ENCODE data around the gene COL20A1. TPM values are rescaled to one million over a fixed set of nuclear protein-coding genes. Genes with fewer than 3 reads are reported as not detected.
"Not testable (repeated sequence)": the region's sequence is repeated elsewhere in the genome, so short reads cannot be mapped to it uniquely, and the experiment has no call there.

The COL20A1 gene
- total and polyA plus RNA-seq, 12 donors, result 0.26 to 0.30 TPM; not detected in 10

DNA sequence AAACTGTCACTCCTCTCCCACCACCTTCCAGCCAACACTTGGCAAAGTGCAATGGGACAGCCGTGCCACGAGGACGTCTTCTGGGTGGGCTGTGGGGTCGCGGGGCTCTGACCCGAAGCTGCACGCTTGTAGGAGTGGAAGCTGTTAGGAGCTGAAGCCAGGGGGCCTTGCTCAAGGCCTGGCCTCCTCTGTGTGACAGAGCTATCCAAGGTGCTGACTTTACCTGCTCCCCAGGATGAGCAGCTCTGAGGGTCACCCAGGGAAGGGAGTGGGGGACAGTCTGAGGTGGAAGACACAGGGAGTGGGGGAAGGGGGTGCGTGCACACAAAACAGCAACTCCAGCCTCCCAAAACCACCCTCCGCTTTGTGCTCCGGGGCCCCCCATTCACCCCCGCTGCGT is 85.6 kb downstream of the COL20A1 start:
- intact Hi-C loops (cut with DNase I), result loop anchor here in 1 of 10 donors (2.0 kb wide), 1 partner anchor 68 kb away; no protein-coding TSS in a partner anchor
- peaks cover 7 to 86% (median 73%) of the 10 kb centered on the region in 7 donors for H3K27me3 ChIP-seq
- H3K36me3 ChIP-seq, result no peaks in the 10 kb centered on the region
- H3K4me1 ChIP-seq, result peaks cover 0 to 3% (median 0%) of the 10 kb centered on the region in 9 donors
- no peak overlapping the region for H3K27ac ChIP-seq
- no peak overlapping the region for H3K4me3 ChIP-seq
- TF ChIP-seq, protein P1, sequence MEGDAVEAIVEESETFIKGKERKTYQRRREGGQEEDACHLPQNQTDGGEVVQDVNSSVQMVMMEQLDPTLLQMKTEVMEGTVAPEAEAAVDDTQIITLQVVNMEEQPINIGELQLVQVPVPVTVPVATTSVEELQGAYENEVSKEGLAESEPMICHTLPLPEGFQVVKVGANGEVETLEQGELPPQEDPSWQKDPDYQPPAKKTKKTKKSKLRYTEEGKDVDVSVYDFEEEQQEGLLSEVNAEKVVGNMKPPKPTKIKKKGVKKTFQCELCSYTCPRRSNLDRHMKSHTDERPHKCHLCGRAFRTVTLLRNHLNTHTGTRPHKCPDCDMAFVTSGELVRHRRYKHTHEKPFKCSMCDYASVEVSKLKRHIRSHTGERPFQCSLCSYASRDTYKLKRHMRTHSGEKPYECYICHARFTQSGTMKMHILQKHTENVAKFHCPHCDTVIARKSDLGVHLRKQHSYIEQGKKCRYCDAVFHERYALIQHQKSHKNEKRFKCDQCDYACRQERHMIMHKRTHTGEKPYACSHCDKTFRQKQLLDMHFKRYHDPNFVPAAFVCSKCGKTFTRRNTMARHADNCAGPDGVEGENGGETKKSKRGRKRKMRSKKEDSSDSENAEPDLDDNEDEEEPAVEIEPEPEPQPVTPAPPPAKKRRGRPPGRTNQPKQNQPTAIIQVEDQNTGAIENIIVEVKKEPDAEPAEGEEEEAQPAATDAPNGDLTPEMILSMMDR (IDR thresholded peaks at IDR 0.05), result no peak
- H3K9me3 ChIP-seq, result no peaks in the 10 kb centered on the region
- DNase-seq (no peak), ATAC-seq (no peak)
- WGBS, 2 donors, result 56 to 60% methylated on average over 12 of the region's 12 CpGs

DNA sequence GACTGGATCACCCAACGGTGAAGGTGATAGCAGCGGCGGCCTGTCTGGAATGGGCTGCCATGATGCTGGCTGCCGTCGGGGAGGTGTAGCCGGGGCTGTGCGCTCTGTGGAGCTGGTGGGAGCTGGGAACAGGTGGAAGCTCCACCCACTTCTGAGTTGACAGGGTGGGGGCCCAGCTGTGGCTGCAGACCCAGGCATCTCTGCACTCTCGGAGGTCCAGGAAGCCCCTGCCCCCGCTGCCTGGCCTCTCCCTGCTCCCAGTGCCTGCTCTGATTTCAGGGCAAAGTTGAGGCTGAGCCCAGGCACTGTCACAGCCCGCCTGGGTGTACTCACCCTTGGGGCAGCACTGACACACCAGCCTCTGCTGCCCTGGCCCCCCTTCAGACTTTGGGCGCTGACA is 86.3 kb downstream of the COL20A1 start:
- ATAC-seq (no peak), DNase-seq (no peak)
- H3K27ac ChIP-seq, result no peak overlapping the region
- TF ChIP-seq, protein P1 (IDR thresholded peaks at IDR 0.05), result no peak
- no peaks in the 10 kb centered on the region for H3K9me3 ChIP-seq
- H3K27me3 ChIP-seq, result peaks cover 7 to 83% (median 68%) of the 10 kb centered on the region in 7 donors
- intact Hi-C loops (cut with DNase I), result loop anchor here in 1 of 10 donors (2.0 kb wide), 1 partner anchor 68 kb away; no protein-coding TSS in a partner anchor
- peaks cover 0 to 3% (median 0%) of the 10 kb centered on the region in 9 donors for H3K4me1 ChIP-seq
- no peaks in the 10 kb centered on the region for H3K36me3 ChIP-seq
- H3K4me3 ChIP-seq, result no peak overlapping the region
- WGBS, 2 donors, result 77 to 84% methylated on average over 11 of the region's 11 CpGs

DNA sequence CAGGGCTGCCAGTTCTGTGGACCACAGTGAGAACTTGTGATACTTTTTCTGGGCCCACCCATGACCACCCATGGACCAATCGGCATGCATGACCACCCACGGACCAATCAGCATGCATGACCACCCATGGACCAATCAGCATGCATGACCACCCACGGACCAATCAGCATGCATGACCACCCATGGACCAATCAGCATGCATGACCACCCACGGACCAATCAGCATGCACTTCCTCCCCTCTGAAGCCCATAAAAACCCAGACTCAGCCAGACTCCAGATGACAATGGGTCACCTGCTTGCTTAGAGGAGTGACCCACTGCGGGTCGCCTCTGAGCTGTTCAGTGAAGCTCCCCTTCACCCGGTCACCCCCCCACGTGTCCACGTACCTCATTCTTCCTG is 86.9 kb downstream of the COL20A1 start:
- not testable (repeated sequence) for DNase-seq, H3K4me3 ChIP-seq, H3K9me3 ChIP-seq, H3K27ac ChIP-seq, ATAC-seq, H3K4me1 ChIP-seq, H3K36me3 ChIP-seq
- peaks cover 3 to 81% (median 62%) of the 10 kb centered on the region in 7 donors for H3K27me3 ChIP-seq
- intact Hi-C loops (cut with DNase I), result loop anchor here in 4 of 10 donors (2.0 to 10.0 kb wide), 3 partner anchors 69 to 325 kb away; no protein-coding TSS in a partner anchor
- 87 to 92% methylated on average over 9 of the region's 9 CpGs for WGBS, 2 donors

DNA sequence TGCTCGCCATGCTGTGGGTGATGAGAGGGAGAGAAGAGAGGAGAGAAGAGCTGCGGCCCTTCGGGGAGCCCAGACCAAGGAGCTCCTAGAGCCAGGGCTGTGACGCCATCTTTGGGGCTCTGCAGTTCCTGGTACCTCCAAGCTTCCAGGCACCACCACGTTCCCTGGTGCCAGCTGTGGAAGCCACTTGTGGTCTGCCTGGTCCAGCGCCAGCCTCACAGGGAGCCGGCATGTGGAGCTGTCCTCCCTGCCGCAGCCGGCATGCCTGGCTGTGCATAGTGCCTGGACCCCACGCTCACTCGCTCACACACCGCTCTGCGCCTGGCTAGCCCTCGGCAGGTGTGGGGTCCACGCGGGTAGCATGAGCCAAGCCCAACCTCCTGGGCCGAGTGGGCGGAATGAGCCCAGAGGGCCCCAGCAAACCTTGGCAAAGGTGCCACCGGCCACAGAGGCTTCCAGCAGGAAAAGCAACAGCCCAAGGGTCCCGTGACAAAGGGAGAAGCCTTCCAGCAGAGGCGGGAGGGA is 87.4 kb downstream of the COL20A1 start:
- intact Hi-C loops (cut with DNase I), result loop anchor here in 4 of 10 donors (2.0 to 10.0 kb wide), 3 partner anchors 70 to 326 kb away; no protein-coding TSS in a partner anchor
- Histone ChIP-seq H3K4me1 (peaks cover 0 to 3% (median 0%) of the 10 kb centered on the region in 9 donors), H3K36me3 (no peaks in the 10 kb centered on the region), H3K27me3 (peaks cover 0 to 76% (median 62%) of the 10 kb centered on the region in 7 donors), H3K9me3 (peaks cover 0 to 7% (median 3%) of the 10 kb centered on the region in 11 donors), H3K27ac (no peak overlapping the region), H3K4me3 (no peak overlapping the region)
- ATAC-seq, result no peak
- 88 to 92% methylated on average over 21 of the region's 21 CpGs for WGBS, 2 donors
- TF ChIP-seq, protein P1 (IDR thresholded peaks at IDR 0.05), result no peak
- DNase-seq, result no peak

All from heart right ventricle (tissue), 16 donors.